AG10803 (cell line): ENCODE measurements around the gene VWA3A.

Experiments used
- DNase-seq: peaks from one replicate; pipeline ENCODE4 v3.0.0; 2010; ENCODE audit warnings: low read depth
- H3K4me3 ChIP-seq: 2 replicates; pipeline ENCODE4 v1.5.1; 2011; ENCODE audit warnings: mild to moderate bottlenecking, low read length, control low read depth
- TF ChIP-seq, protein P1 (sequence below): conservative IDR thresholded peaks from 2 replicates; pipeline ENCODE4 v1.5.1; 2011; ENCODE audit warnings: mild to moderate bottlenecking, low read length, control low read depth, inconsistent platforms

VWA3A gene

DNA sequence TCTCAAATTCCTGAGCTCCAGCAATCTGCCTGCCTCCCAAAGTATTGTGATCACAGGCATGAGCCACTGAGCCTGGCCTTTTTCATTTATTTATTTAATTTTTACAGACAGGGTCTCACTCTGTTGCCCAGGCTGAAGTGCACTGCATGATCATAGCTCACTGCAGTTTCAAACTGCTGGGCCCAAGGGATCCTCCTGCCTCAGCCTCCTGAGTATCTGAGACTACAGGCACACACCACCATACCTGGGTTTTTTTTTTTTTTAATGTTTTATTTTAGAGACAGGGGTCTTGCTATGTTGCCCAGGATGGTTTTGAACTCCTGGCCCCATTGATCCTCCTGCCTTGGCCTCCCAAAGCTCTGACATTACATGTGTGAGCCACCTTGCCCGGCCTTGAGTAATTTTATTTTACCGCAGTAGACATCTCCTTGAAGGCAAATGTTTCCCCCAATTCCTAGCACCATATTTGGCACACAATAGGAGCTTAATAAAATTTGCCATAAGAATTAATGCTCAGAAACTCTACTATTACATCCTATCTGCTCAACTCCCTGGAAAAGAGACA, 111.8 kb downstream of the VWA3A start:
- H3K4me3 ChIP-seq: no peak overlapping the region
- TF ChIP-seq, protein P1, sequence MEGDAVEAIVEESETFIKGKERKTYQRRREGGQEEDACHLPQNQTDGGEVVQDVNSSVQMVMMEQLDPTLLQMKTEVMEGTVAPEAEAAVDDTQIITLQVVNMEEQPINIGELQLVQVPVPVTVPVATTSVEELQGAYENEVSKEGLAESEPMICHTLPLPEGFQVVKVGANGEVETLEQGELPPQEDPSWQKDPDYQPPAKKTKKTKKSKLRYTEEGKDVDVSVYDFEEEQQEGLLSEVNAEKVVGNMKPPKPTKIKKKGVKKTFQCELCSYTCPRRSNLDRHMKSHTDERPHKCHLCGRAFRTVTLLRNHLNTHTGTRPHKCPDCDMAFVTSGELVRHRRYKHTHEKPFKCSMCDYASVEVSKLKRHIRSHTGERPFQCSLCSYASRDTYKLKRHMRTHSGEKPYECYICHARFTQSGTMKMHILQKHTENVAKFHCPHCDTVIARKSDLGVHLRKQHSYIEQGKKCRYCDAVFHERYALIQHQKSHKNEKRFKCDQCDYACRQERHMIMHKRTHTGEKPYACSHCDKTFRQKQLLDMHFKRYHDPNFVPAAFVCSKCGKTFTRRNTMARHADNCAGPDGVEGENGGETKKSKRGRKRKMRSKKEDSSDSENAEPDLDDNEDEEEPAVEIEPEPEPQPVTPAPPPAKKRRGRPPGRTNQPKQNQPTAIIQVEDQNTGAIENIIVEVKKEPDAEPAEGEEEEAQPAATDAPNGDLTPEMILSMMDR: no peak
- DNase-seq: no peak

DNA sequence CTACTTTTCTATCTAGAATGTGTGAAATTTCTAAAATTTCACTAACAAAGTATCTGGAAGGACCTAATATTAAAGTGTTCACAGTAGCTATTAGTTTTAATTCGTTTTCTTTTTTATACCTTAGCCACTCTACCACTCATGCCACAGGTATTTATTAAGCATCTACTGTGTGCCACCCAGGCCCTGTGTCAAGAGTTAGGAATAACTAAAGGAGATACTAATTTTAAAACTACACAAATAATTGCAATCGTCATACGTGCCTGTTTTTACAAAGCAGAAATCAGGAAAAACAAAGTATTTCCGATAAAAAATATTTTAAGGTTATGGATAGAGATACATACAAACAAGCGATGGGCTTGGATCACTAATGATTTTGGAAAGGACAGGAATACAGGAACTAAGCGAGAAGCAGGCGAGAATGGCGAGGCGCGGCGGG, 113.3 kb downstream of the VWA3A start:
- no peak for DNase-seq
- peak overlapping the region; percentile 79 for H3K4me3 ChIP-seq
- TF ChIP-seq, protein P1: no peak

DNA sequence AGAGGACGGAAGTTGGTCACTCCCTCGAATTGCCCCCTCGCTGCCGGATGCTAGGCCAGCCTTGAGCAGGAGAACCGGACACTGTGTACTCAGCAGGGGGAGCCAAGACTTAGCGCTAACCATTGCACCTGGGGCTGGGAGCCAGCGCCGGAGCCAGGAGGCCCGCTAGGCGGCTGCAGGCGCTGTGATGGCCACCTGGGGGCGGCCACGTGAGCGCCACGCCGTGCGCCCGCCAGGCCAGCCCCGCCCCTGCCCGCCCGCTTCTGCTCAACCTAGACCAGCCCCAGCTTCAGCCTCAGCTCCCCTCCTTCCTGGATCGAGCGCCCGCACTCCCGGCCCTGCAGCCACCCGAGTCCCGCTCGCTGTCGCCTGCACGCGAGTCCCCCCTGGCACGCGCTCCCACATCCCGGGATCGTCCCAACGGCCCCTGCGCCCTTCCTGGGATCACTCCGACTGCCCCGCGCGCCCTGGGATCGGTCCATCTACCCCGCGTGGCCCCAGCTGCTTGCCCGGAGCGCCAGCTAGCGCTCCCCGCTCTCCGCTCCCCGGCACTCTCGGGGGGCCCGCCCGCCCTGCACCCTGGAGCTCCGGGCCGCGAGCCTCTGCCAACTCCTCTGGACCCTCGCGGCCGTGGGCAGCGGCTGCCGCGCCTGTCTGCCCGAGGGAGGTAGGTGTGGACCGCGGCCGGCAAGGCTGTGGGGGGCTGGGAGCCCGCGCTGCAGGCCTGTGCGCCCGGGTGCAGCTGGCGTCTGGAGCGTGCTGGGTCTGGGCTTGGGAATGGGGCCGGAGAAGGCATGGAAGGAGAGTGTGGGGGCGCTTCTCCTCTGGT, 113.9 kb downstream of the VWA3A start, which contains the start of gene EEF2K:
EEF2K (plus strand) TSS at position 266 of the 829 bp plus-strand sequence. CDS start 19,452 bp downstream, outside the sequence.
- peak; percentile 94 for DNase-seq
- TF ChIP-seq, protein P1: peak; percentile 58
- peak within 1 kb of the TSS; percentile 79 for H3K4me3 ChIP-seq
